Suprapubic skin (tissue), 3 donors: ENCODE results near the gene PHLDA3.

ENCODE experiments used
- POLR2A ChIP-seq, 2 donors: fragments of 450-650 bp; IDR thresholded peaks; one replicate each; pipeline ENCODE4 v1.6.1; 2017; ENCODE audit warnings: antibody characterized with exemption in 2 of 2, mild to moderate bottlenecking in 2 of 2, moderate library complexity in 2 of 2
- TF ChIP-seq, protein P1 (sequence below), 2 donors: fragments of 200-600 bp in 1 of 2; fragments of 450-650 bp in 1 of 2; sonication (generic) in 1 of 2; IDR thresholded peaks; one replicate each; pipeline ENCODE4 v1.5.1; 2016 to 2019; ENCODE audit warnings: antibody characterized with exemption in 2 of 2, mild to moderate bottlenecking in 1 of 2, moderate library complexity in 1 of 2

DNA sequence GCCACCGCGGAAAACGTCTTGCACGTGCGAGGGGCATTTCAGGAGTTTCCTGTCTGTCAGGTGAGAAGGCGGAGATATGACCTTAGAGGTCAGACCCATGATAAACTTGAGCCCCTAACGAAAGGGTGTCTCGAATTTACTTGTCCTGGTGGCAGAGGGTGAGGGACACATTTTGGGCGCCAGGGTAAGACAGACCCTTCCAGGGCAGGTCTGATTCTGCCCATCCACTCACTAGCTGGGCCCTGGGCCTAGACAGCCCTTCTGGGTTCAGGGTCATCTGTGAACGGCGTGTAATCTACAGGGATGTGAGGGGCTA lies 38.3 kb upstream of the PHLDA3 start:
- TF ChIP-seq, protein P1, sequence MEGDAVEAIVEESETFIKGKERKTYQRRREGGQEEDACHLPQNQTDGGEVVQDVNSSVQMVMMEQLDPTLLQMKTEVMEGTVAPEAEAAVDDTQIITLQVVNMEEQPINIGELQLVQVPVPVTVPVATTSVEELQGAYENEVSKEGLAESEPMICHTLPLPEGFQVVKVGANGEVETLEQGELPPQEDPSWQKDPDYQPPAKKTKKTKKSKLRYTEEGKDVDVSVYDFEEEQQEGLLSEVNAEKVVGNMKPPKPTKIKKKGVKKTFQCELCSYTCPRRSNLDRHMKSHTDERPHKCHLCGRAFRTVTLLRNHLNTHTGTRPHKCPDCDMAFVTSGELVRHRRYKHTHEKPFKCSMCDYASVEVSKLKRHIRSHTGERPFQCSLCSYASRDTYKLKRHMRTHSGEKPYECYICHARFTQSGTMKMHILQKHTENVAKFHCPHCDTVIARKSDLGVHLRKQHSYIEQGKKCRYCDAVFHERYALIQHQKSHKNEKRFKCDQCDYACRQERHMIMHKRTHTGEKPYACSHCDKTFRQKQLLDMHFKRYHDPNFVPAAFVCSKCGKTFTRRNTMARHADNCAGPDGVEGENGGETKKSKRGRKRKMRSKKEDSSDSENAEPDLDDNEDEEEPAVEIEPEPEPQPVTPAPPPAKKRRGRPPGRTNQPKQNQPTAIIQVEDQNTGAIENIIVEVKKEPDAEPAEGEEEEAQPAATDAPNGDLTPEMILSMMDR (IDR thresholded peaks at IDR 0.05): no peak
- TF ChIP-seq POLR2A (IDR thresholded peaks at IDR 0.05): no peak
